GM04503 (cell line): ENCODE data around the gene TIMP1.

Experiments
- DNase-seq: peaks from one replicate; pipeline ENCODE4 v3.0.0-alpha.2; 2012; ENCODE audit warnings: low read depth

Gene TIMP1

GRCh38 chrX:47634871-47635575, 52.8 kb downstream of the TIMP1 start:
- no peak for DNase-seq
